NCI-H510A (cell line): Measurements from ENCODE around the gene ADGRA3.
"Not testable (repeated sequence)": the region's sequence is repeated elsewhere in the genome, so short reads cannot be mapped to it uniquely, and the experiment has no call there.

Source experiments
- DNase-seq: peaks from one replicate; lab custom pipeline; 2025; lab: John Stamatoyannopoulos, UW

The ADGRA3 gene

GRCh38 chr4:22480675-22481327 is 35.1 kb downstream of the ADGRA3 start:
- DNase-seq, result no peak

- no peak for DNase-seq
These were observed 37.4 kb downstream of the ADGRA3 start for GRCh38 chr4:22478426-22478825.

- no peak for DNase-seq
These were observed 38.1 kb downstream of the ADGRA3 start for GRCh38 chr4:22477813-22478182.

GRCh38 chr4:22477136-22477812 is 38.6 kb downstream of the ADGRA3 start:
- no peak for DNase-seq

GRCh38 chr4:22476011-22476410 is 39.9 kb downstream of the ADGRA3 start:
- DNase-seq, result no peak

- DNase-seq, result not testable (repeated sequence)
These were observed 40.6 kb downstream of the ADGRA3 start for GRCh38 chr4:22475311-22475646.

- no peak for DNase-seq
These were observed 41.1 kb downstream of the ADGRA3 start for GRCh38 chr4:22474636-22475310.

- DNase-seq, result no peak
These were observed 42.6 kb downstream of the ADGRA3 start for GRCh38 chr4:22473268-22473667.

GRCh38 chr4:22471999-22472461 is 43.8 kb downstream of the ADGRA3 start:
- no peak for DNase-seq

GRCh38 chr4:22471419-22471818 is 44.4 kb downstream of the ADGRA3 start:
- no peak for DNase-seq

- no peak for DNase-seq
These were observed 49.3 kb downstream of the ADGRA3 start for GRCh38 chr4:22466581-22466980.

GRCh38 chr4:22465996-22466395 is 49.9 kb downstream of the ADGRA3 start:
- no peak for DNase-seq

GRCh38 chr4:22465349-22465748 is 50.5 kb downstream of the ADGRA3 start:
- no peak for DNase-seq

GRCh38 chr4:22463179-22463578 is 52.7 kb downstream of the ADGRA3 start:
- DNase-seq, result no peak

GRCh38 chr4:22462688-22463087 is 53.2 kb downstream of the ADGRA3 start:
- no peak for DNase-seq

GRCh38 chr4:22460266-22460665 is 55.6 kb downstream of the ADGRA3 start:
- DNase-seq, result no peak

- peak; percentile 51 for DNase-seq
These were observed 57.8 kb downstream of the ADGRA3 start for GRCh38 chr4:22458098-22458497.

GRCh38 chr4:22457348-22457747 is 58.5 kb downstream of the ADGRA3 start:
- no peak for DNase-seq

- DNase-seq, result no peak
These were observed 59.6 kb downstream of the ADGRA3 start for GRCh38 chr4:22456291-22456690.

GRCh38 chr4:22454955-22455354 is 60.9 kb downstream of the ADGRA3 start:
- no peak for DNase-seq

GRCh38 chr4:22454216-22454838 is 61.5 kb downstream of the ADGRA3 start:
- no peak for DNase-seq

GRCh38 chr4:22444813-22445212 is 71.1 kb downstream of the ADGRA3 start:
- no peak for DNase-seq

GRCh38 chr4:22442956-22443355 is 72.9 kb downstream of the ADGRA3 start:
- no peak for DNase-seq
